Upper lobe of right lung (tissue), 1 donor: ENCODE measurements around the gene ZNF132. TPM values are rescaled to one million over a fixed set of nuclear protein-coding genes. Genes with fewer than 3 reads are reported as not detected.
A peak's percentile ranks its signal among the peaks of the same experiment; 100 is the strongest.

ENCODE experiments used
- ATAC-seq: fragments of 200-7000 bp; cut with Tn5 transposase; one replicate; pipeline ENCODE4 v1.9.1; 2020; ENCODE audit warnings: mild to moderate bottlenecking, moderate library complexity
- DNase-seq: peaks from one replicate; pipeline ENCODE4 v3.0.0-alpha.2; 2020
- H3K27ac ChIP-seq: fragments of 200-600 bp; one replicate; pipeline ENCODE4 v1.8.0; 2022
- H3K27me3 ChIP-seq: fragments of 200-600 bp; one replicate; pipeline ENCODE4 v1.8.0; 2022; ENCODE audit warnings: mild to moderate bottlenecking
- H3K36me3 ChIP-seq: fragments of 200-600 bp; one replicate; pipeline ENCODE4 v1.8.0; 2022
- H3K4me1 ChIP-seq: fragments of 200-600 bp; one replicate; pipeline ENCODE4 v1.8.0; 2022
- H3K4me3 ChIP-seq: fragments of 200-600 bp; one replicate; pipeline ENCODE4 v1.8.0; 2022; ENCODE audit warnings: mild to moderate bottlenecking
- H3K9me3 ChIP-seq: fragments of 200-600 bp; one replicate; pipeline ENCODE4 v1.8.0; 2022
- CTCF ChIP-seq: fragments of 200-600 bp; IDR thresholded peaks from one replicate; pipeline ENCODE4 v1.8.0; 2022; ENCODE audit warnings: antibody characterized with exemption
- intact Hi-C: fragments of 100-400 bp; cut with DNase I; formaldehyde crosslinking; loops from one replicate; pipeline ENCODE4 v1.11.0; 2022
- total RNA-seq: library from RNA; stranded (reverse); fragmentation: NEBNext Ultra II Directional; extraction: Animal tissue kit (Norgen Biotek cat#: 25700); gene quantifications from one replicate; pipeline ENCODE4 v1.2.1, GENCODE V29; 2021
- donor health status: DM: no; HTN: yes; CAD: no; lungs with severe emphysema.

Gene ZNF132
- total RNA-seq, 1 donor from 2014 or later = 5.1 TPM

GRCh38 chr19:58398087-58398486 lies 41.9 kb downstream of the ZNF132 start:
- H3K4me1 ChIP-seq = peaks cover 19% of the 10 kb centered on the region
- no peak for DNase-seq
- TF ChIP-seq CTCF = no peak
- no peak overlapping the region for H3K4me3 ChIP-seq
- peaks cover 11% of the 10 kb centered on the region for H3K27me3 ChIP-seq
- no peaks in the 10 kb centered on the region for H3K9me3 ChIP-seq
- H3K27ac ChIP-seq = no peak overlapping the region
- intact Hi-C loops = no loop called here
- ATAC-seq = no peak
- peaks cover 23% of the 10 kb centered on the region for H3K36me3 ChIP-seq

- Histone ChIP-seq H3K27me3 (peaks cover 11% of the 10 kb centered on the region), H3K4me3 (no peak overlapping the region), H3K36me3 (peaks cover 28% of the 10 kb centered on the region), H3K27ac (no peak overlapping the region), H3K9me3 (no peaks in the 10 kb centered on the region), H3K4me1 (peaks cover 19% of the 10 kb centered on the region)
- TF ChIP-seq CTCF = no peak
- intact Hi-C loops = no loop called here
- no peak for ATAC-seq
- no peak for DNase-seq
Measured at GRCh38 chr19:58397533-58398037, 42.4 kb downstream of the ZNF132 start.

- Histone ChIP-seq H3K4me3 (no peak overlapping the region), H3K36me3 (peaks cover 34% of the 10 kb centered on the region), H3K27ac (no peak overlapping the region), H3K27me3 (peaks cover 11% of the 10 kb centered on the region), H3K9me3 (no peaks in the 10 kb centered on the region), H3K4me1 (peaks cover 16% of the 10 kb centered on the region)
- no peak for TF ChIP-seq CTCF
- ATAC-seq (no peak), DNase-seq (no peak)
- intact Hi-C loops = no loop called here
Measured at GRCh38 chr19:58396691-58397532, 43.0 kb downstream of the ZNF132 start.

GRCh38 chr19:58395979-58396627 lies 43.9 kb downstream of the ZNF132 start:
- TF ChIP-seq CTCF = no peak
- intact Hi-C loops = no loop called here
- H3K36me3 ChIP-seq = peaks cover 42% of the 10 kb centered on the region
- H3K27me3 ChIP-seq = peaks cover 11% of the 10 kb centered on the region
- H3K9me3 ChIP-seq = no peaks in the 10 kb centered on the region
- H3K27ac ChIP-seq = no peak overlapping the region
- H3K4me1 ChIP-seq = peaks cover 14% of the 10 kb centered on the region
- no peak overlapping the region for H3K4me3 ChIP-seq
- peak; percentile 2 for ATAC-seq
- peak; percentile 69 for DNase-seq

- no peaks in the 10 kb centered on the region for H3K9me3 ChIP-seq
- H3K4me1 ChIP-seq = peaks cover 8% of the 10 kb centered on the region
- DNase-seq = peak; percentile 75
- H3K4me3 ChIP-seq = no peak within 1 kb of the TSS
- H3K27me3 ChIP-seq = peaks cover 11% of the 10 kb centered on the region
- H3K27ac ChIP-seq = no peak within 1 kb of the TSS
- intact Hi-C loops = no loop called here
- ATAC-seq = peak; percentile 53
- no peak for TF ChIP-seq CTCF
- peaks cover 50% of the 10 kb centered on the region for H3K36me3 ChIP-seq
Measured at GRCh38 chr19:58395220-58395978, 44.6 kb downstream of the ZNF132 start, which contains the start of gene RNF225. TSS of gene RNF225 (plus strand) at chr19:58395656. CDS start at chr19:58396090, 434 bp downstream.
